H9 (cell line): ENCODE results near the gene FOXK1. TPM values are rescaled to one million over a fixed set of nuclear protein-coding genes. Genes with fewer than 3 reads are reported as not detected.

Source experiments
- DNase-seq: peaks from one replicate; pipeline ENCODE4 v3.0.0-alpha.2; 2017
- H2AFZ ChIP-seq: one replicate; pipeline ENCODE4 v1.6.1; 2013; ENCODE audit warnings: mild to moderate bottlenecking, low read length, control low read depth, moderate library complexity
- H2AK5ac ChIP-seq: 2 replicates; pipeline ENCODE4 v1.6.1; 2013; ENCODE audit warnings: low read length, control low read depth, mixed read lengths; ENCODE audit not compliant: insufficient read length
- H2BK120ac ChIP-seq: one replicate; pipeline ENCODE4 v1.6.1; 2013; ENCODE audit warnings: low read depth, mild to moderate bottlenecking, low read length, control low read depth, inconsistent platforms; ENCODE audit not compliant: poor library complexity, severe bottlenecking
- H2BK12ac ChIP-seq: 2 replicates; pipeline ENCODE4 v1.6.1; 2013; ENCODE audit warnings: low read length, control low read depth, mixed read lengths, low read depth; ENCODE audit not compliant: insufficient read length
- H2BK15ac ChIP-seq: 2 replicates; pipeline ENCODE4 v1.6.1; 2013; ENCODE audit warnings: low read depth, low read length, control low read depth
- H2BK20ac ChIP-seq: one replicate; pipeline ENCODE4 v1.6.1; 2013; ENCODE audit warnings: low read depth, mild to moderate bottlenecking, low read length, control low read depth, inconsistent platforms; ENCODE audit not compliant: poor library complexity, severe bottlenecking
- H2BK5ac ChIP-seq: 2 replicates; pipeline ENCODE4 v1.6.1; 2013; ENCODE audit warnings: low read length, control low read depth, mixed read lengths; ENCODE audit not compliant: insufficient read length
- H3K14ac ChIP-seq: 2 replicates; pipeline ENCODE4 v1.6.1; 2013; ENCODE audit warnings: low read length, control low read depth; ENCODE audit not compliant: insufficient read depth
- H3K18ac ChIP-seq: 2 replicates; pipeline ENCODE4 v1.6.1; 2013; ENCODE audit warnings: low read depth, mild to moderate bottlenecking, mixed read lengths, low read length, control low read depth; ENCODE audit not compliant: insufficient read length
- H3K23ac ChIP-seq: 2 replicates; pipeline ENCODE4 v1.6.1; 2013; ENCODE audit warnings: low read length, control low read depth, mixed read lengths, low read depth; ENCODE audit not compliant: insufficient read length
- H3K23me2 ChIP-seq: 2 replicates; pipeline ENCODE4 v1.6.1; 2013; ENCODE audit warnings: low read depth, mild to moderate bottlenecking, mixed read lengths, low read length, control low read depth; ENCODE audit not compliant: insufficient read length, poor library complexity, severe bottlenecking
- H3K27ac ChIP-seq: 2 replicates; pipeline ENCODE4 v1.5.1; 2013; ENCODE audit warnings: low read length, control low read depth, mixed read lengths, low read depth; ENCODE audit not compliant: insufficient read length
- H3K27me3 ChIP-seq: 2 replicates; pipeline ENCODE4 v1.6.1; 2013; ENCODE audit warnings: low read length, control low read depth, inconsistent platforms; ENCODE audit not compliant: insufficient read depth
- H3K4ac ChIP-seq: 2 replicates; pipeline ENCODE4 v1.6.1; 2013; ENCODE audit warnings: low read depth, mild to moderate bottlenecking, control low read depth, inconsistent platforms, low read length, moderate library complexity
- H3K4me1 ChIP-seq: 2 replicates; pipeline ENCODE4 v1.6.1; 2013; ENCODE audit warnings: low read length, control low read depth, inconsistent platforms; ENCODE audit not compliant: insufficient read depth
- H3K4me2 ChIP-seq: 2 replicates; pipeline ENCODE4 v1.6.1; 2013; ENCODE audit warnings: low read length, control low read depth, mixed read lengths; ENCODE audit not compliant: insufficient read length, insufficient read depth
- H3K56ac ChIP-seq: 2 replicates; pipeline ENCODE4 v1.6.1; 2013; ENCODE audit warnings: low read depth, mild to moderate bottlenecking, mixed read lengths, low read length, control low read depth; ENCODE audit not compliant: insufficient read length
- H3K79me1 ChIP-seq: 2 replicates; pipeline ENCODE4 v1.6.1; 2013; ENCODE audit warnings: low read depth, mild to moderate bottlenecking, moderate library complexity, low read length, control low read depth, inconsistent platforms; ENCODE audit not compliant: insufficient read depth, poor library complexity, severe bottlenecking
- H3K79me2 ChIP-seq: 2 replicates; pipeline ENCODE4 v1.6.1; 2013; ENCODE audit warnings: low read length, control low read depth, inconsistent platforms; ENCODE audit not compliant: insufficient read depth
- H3K9ac ChIP-seq: 2 replicates; pipeline ENCODE4 v1.6.1; 2013; ENCODE audit warnings: low read length, control low read depth, mixed read lengths; ENCODE audit not compliant: insufficient read length; ENCODE audit errors: extremely low read depth
- H3K9me3 ChIP-seq: one replicate; pipeline ENCODE4 v1.6.1; 2013; ENCODE audit warnings: low read depth, low read length, inconsistent platforms; ENCODE audit not compliant: control insufficient read depth
- H3T11ph ChIP-seq: one replicate; pipeline ENCODE4 v1.6.1; 2013; ENCODE audit warnings: mild to moderate bottlenecking, low read length, control low read depth, inconsistent platforms
- H4K20me1 ChIP-seq: one replicate; pipeline ENCODE4 v1.6.1; 2013; ENCODE audit not compliant: control insufficient read depth, insufficient read length, insufficient read depth
- H4K5ac ChIP-seq: 2 replicates; pipeline ENCODE4 v1.6.1; 2013; ENCODE audit warnings: low read depth, mild to moderate bottlenecking, mixed read lengths, low read length, control low read depth; ENCODE audit not compliant: insufficient read length
- H4K8ac ChIP-seq: replicated peaks from 2 replicates; pipeline ENCODE4 v1.6.1; 2013; ENCODE audit warnings: low read length, control low read depth, mixed read lengths, low read depth; ENCODE audit not compliant: insufficient read length
- H4K91ac ChIP-seq: 2 replicates; pipeline ENCODE4 v1.6.1; 2013; ENCODE audit warnings: low read depth, mild to moderate bottlenecking, moderate library complexity, mixed read lengths, low read length, control low read depth; ENCODE audit not compliant: insufficient read length
- H3K27ac Mint-ChIP-seq, 3 experiments: 2 replicates in 2 of 3; 3 replicates in 1 of 3; pipeline ENCODE4 v1.8.0; 2020 to 2021; ENCODE audit warnings: mixed read lengths in 3 of 3, mild to moderate bottlenecking in 1 of 3, moderate library complexity in 1 of 3
- H3K27me3 Mint-ChIP-seq: 2 replicates; pipeline ENCODE4 v1.8.0; 2021; ENCODE audit warnings: low read depth, mild to moderate bottlenecking, moderate library complexity, mixed read lengths
- H3K36me3 Mint-ChIP-seq, 3 experiments: 2 replicates in 2 of 3; 3 replicates in 1 of 3; pipeline ENCODE4 v1.8.0; 2020 to 2021; ENCODE audit warnings: low read depth in 3 of 3, mixed read lengths in 3 of 3; ENCODE audit not compliant: insufficient read depth in 1 of 3
- H3K4me1 Mint-ChIP-seq, 2 experiments: 2 replicates each; pipeline ENCODE4 v1.8.0; 2020; ENCODE audit warnings: mixed read lengths in 2 of 2
- H3K4me3 Mint-ChIP-seq, 2 experiments: 2 replicates in 1 of 2; 3 replicates in 1 of 2; pipeline ENCODE4 v1.8.0; 2020 to 2021; ENCODE audit warnings: mild to moderate bottlenecking in 2 of 2, mixed read lengths in 2 of 2, moderate library complexity in 1 of 2
- H3K9me3 Mint-ChIP-seq, 2 experiments: 2 replicates in 1 of 2; 3 replicates in 1 of 2; pipeline ENCODE4 v1.8.0; 2020; ENCODE audit warnings: mild to moderate bottlenecking in 2 of 2, mixed read lengths in 2 of 2, moderate library complexity in 1 of 2
- CTCF ChIP-seq: fragments of 200-600 bp; sonication (generic); conservative IDR thresholded peaks from 3 replicates; pipeline ENCODE4 v1.8.0; 2021; ENCODE audit warnings: antibody characterized with exemption, mild to moderate bottlenecking
- WGBS: extraction: QIAGEN DNeasy Blood & Tissue Kit; methylation state at CpG from one replicate; pipeline ENCODE4 v1.1.7; 2013; ENCODE audit warnings: missing lambda C conversion rate, low lambda C conversion rate, mixed read lengths; ENCODE audit not compliant: insufficient read length; ENCODE audit errors: extremely low coverage; 5-methylcytosine and 5-hydroxymethylcytosine counted together
- total RNA-seq: library from RNA; stranded (reverse); gene quantifications from 2 replicates; pipeline ENCODE4 v1.2.1, GENCODE V29; 2021

Gene FOXK1
- total RNA-seq, 1 experiment from 2014 or later, result 14.4 TPM

- WGBS, result no CpG with 5 or more reads among the region's 19 CpGs
These were observed 102.7 kb downstream of the FOXK1 start for GRCh38 chr7:4784799-4785198.

More at GRCh38 chr7:4784799-4785198, 102.7 kb downstream of the FOXK1 start:
- no peaks in the 10 kb centered on the region for H4K20me1 ChIP-seq
- H2BK20ac ChIP-seq, result no peak overlapping the region
- no peak overlapping the region for H4K91ac ChIP-seq
- H2BK120ac ChIP-seq, result no peak overlapping the region
- no peak overlapping the region for H2AFZ ChIP-seq
- Mint-ChIP-seq H3K27ac (no peak overlapping the region), H3K27me3 (no peaks in the 10 kb centered on the region), H3K36me3 (peaks cover 7 to 28% (median 9%) of the 10 kb centered on the region in 3 experiments; a peak in 6 of 7 replicates), H3K4me1 (no peaks in the 10 kb centered on the region), H3K4me3 (no peak overlapping the region), H3K9me3 (no peaks in the 10 kb centered on the region)
- H3K27me3 ChIP-seq, result no peaks in the 10 kb centered on the region
- H2BK12ac ChIP-seq, result no peak overlapping the region
- H3K14ac ChIP-seq, result no peak overlapping the region
- H3K4me1 ChIP-seq, result no peaks in the 10 kb centered on the region
- no peak overlapping the region for H3T11ph ChIP-seq
- H3K9ac ChIP-seq, result no peak overlapping the region
- no peaks in the 10 kb centered on the region for H3K23me2 ChIP-seq
- H3K79me2 ChIP-seq, result no peaks in the 10 kb centered on the region
- no peak for TF ChIP-seq CTCF
- no peak overlapping the region for H2AK5ac ChIP-seq
- no peak overlapping the region for H2BK5ac ChIP-seq
- no peak overlapping the region for H3K4me2 ChIP-seq
- no peak overlapping the region for H4K5ac ChIP-seq
- H3K9me3 ChIP-seq, result no peaks in the 10 kb centered on the region
- no peak overlapping the region for H3K27ac ChIP-seq
- no peak for DNase-seq
- H2BK15ac ChIP-seq, result no peak overlapping the region
- no peak overlapping the region for H3K56ac ChIP-seq
- no peak overlapping the region for H3K18ac ChIP-seq
- no peak overlapping the region for H4K8ac ChIP-seq
- H3K23ac ChIP-seq, result no peak overlapping the region
- H3K79me1 ChIP-seq, result no peaks in the 10 kb centered on the region
- no peak overlapping the region for H3K4ac ChIP-seq
